Measurements from ENCODE around the gene CDC16. TPM values are rescaled to one million over a fixed set of nuclear protein-coding genes. Genes with fewer than 3 reads are reported as not detected.

The CDC16 gene
- total and polyA plus RNA-seq, 9 of the 15 experiments (the other 6 are each of a cell fraction or from before 2014, with no cell fraction given): 23.2 to 102 (median 51.6) TPM

GRCh38 chr13:114203536-114203935 lies 31.2 kb upstream of the CDC16 start:
- FAIRE-seq: no peak
- CTCF ChIA-PET (ENCODE audit: low intra/inter-chr PET ratio): interaction anchor here (0.6 kb wide), 1 partner anchor 23 kb away, joined by 3 read pairs; no protein-coding TSS in a partner anchor
- no TSS peak for BruUV-seq (replicated peaks)
- in situ Hi-C loops (cut with MboI): no loop called here
- H3K4me1 ChIP-seq (replicated peaks in 1 of 2; ENCODE audit: control insufficient read depth in 2 of 2, insufficient read depth in 2 of 2, low read length in 2 of 2): no peaks in the 10 kb centered on the region; a peak in 1 of 5 replicates
- intact Hi-C loops (cut with micrococcal nuclease): no loop called here
- no peaks in the 10 kb centered on the region for H3K36me3 ChIP-seq (ENCODE audit: control insufficient read depth, insufficient read depth, low read length)
- no peak overlapping the region for H3K27ac ChIP-seq (ENCODE audit: extremely low read depth, low read depth, low read length)
- no peaks in the 10 kb centered on the region for H3K27me3 ChIP-seq (ENCODE audit: control insufficient read depth in 2 of 2, insufficient read depth in 2 of 2, low read length in 2 of 2)
- no peak overlapping the region for H3K9ac ChIP-seq (ENCODE audit: insufficient read depth in 1 of 2, low read depth in 2 of 2, low read length in 2 of 2)
- no peak for DNase-seq (ENCODE audit: extremely low read depth in 1 of 4, low spot score in 3 of 4)
- H3K4me2 ChIP-seq (ENCODE audit: insufficient read depth, low read length): no peak overlapping the region
- H4K20me1 ChIP-seq (replicated peaks; ENCODE audit: control insufficient read depth, insufficient read depth, low read length): no peaks in the 10 kb centered on the region
- 0 out of 4 replicates have a peak, but pooled peaks have one; percentile 14 to 22 for TF ChIP-seq NRF1 (conservative IDR thresholded peaks at IDR 0.05 in 1 of 2, IDR thresholded peaks at IDR 0.05 in 1 of 2)
- no peak for TF ChIP-seq RBM34 (IDR thresholded peaks at IDR 0.05; ENCODE audit: borderline replicate concordance, insufficient read depth, low read length)
- TF ChIP-seq NCOA4 (IDR thresholded peaks at IDR 0.05; ENCODE audit: partially characterized antibody): no peak
- no peaks in the 10 kb centered on the region for H3K9me1 ChIP-seq (ENCODE audit: control insufficient read depth, insufficient read depth, low read length)
- WGBS (ENCODE audit: insufficient coverage, low coverage, missing lambda C conversion rate): 36% methylated on average over 4 of the region's 4 CpGs
- no peaks in the 10 kb centered on the region for H3K79me2 ChIP-seq (ENCODE audit: control insufficient read depth, insufficient read depth, low read length)
- H2AFZ ChIP-seq (ENCODE audit: low read depth, low read length): no peak overlapping the region
- H3K9me3 ChIP-seq (replicated peaks; ENCODE audit: control insufficient read depth, insufficient read depth, low read depth, low read length): no peaks in the 10 kb centered on the region; the same call in 1 of the 2 replicates
- no peak for ATAC-seq
- POLR2A ChIA-PET: no interaction called here
- H3K4me3 ChIP-seq: no peak overlapping the region

- ATAC-seq (no peak), DNase-seq (ENCODE audit: extremely low read depth in 1 of 4, low spot score in 3 of 4) (no peak), FAIRE-seq (no peak)
- Histone ChIP-seq H3K9me1 (ENCODE audit: control insufficient read depth, insufficient read depth, low read length) (no peaks in the 10 kb centered on the region), H3K4me3 (no peak overlapping the region), H3K79me2 (ENCODE audit: control insufficient read depth, insufficient read depth, low read length) (no peaks in the 10 kb centered on the region), H3K36me3 (ENCODE audit: control insufficient read depth, insufficient read depth, low read length) (no peaks in the 10 kb centered on the region), H2AFZ (ENCODE audit: low read depth, low read length) (no peak overlapping the region), H4K20me1 (replicated peaks; ENCODE audit: control insufficient read depth, insufficient read depth, low read length) (no peaks in the 10 kb centered on the region), H3K4me1 (replicated peaks in 1 of 2; ENCODE audit: control insufficient read depth in 2 of 2, insufficient read depth in 2 of 2, low read length in 2 of 2) (no peaks in the 10 kb centered on the region; a peak in 1 of 5 replicates), H3K4me2 (ENCODE audit: insufficient read depth, low read length) (no peak overlapping the region), H3K9me3 (replicated peaks; ENCODE audit: control insufficient read depth, insufficient read depth, low read depth, low read length) (no peaks in the 10 kb centered on the region; the same call in 1 of the 2 replicates), H3K27me3 (ENCODE audit: control insufficient read depth in 2 of 2, insufficient read depth in 2 of 2, low read length in 2 of 2) (no peaks in the 10 kb centered on the region), H3K27ac (ENCODE audit: extremely low read depth, low read depth, low read length) (no peak overlapping the region), H3K9ac (ENCODE audit: insufficient read depth in 1 of 2, low read depth in 2 of 2, low read length in 2 of 2) (no peak overlapping the region)
- CTCF ChIA-PET (ENCODE audit: low intra/inter-chr PET ratio): no interaction called here
- POLR2A ChIA-PET: no interaction called here
- no TSS peak for BruUV-seq (replicated peaks)
- 6% methylated on average over 4 of the region's 4 CpGs for WGBS (ENCODE audit: insufficient coverage, low coverage, missing lambda C conversion rate)
- intact Hi-C loops (cut with micrococcal nuclease): no loop called here
- TF ChIP-seq ZNF444 (CRISPR knock-in tag; IDR thresholded peaks at IDR 0.05): no peak
- TF ChIP-seq JUN (IDR thresholded peaks at IDR 0.05; ENCODE audit: borderline replicate concordance, low read depth, low read length): no peak
- TF ChIP-seq JUN (CRISPR knock-in tag; IDR thresholded peaks at IDR 0.05; ENCODE audit: borderline replicate concordance): no peak
- TF ChIP-seq ZNF232 (CRISPR knock-in tag; IDR thresholded peaks at IDR 0.05): no peak
- TF ChIP-seq XRCC3 (IDR thresholded peaks at IDR 0.05): no peak
- no peak for TF ChIP-seq PML (IDR thresholded peaks at IDR 0.05; ENCODE audit: low read length)
- no peak for TF ChIP-seq DMBX1 (CRISPR knock-in tag; IDR thresholded peaks at IDR 0.05; ENCODE audit: borderline replicate concordance)
- TF ChIP-seq ATF4 (CRISPR knock-in tag; IDR thresholded peaks at IDR 0.05): no peak
- no peak for TF ChIP-seq ATF3 (IDR thresholded peaks at IDR 0.05)
- TF ChIP-seq ATF3 (CRISPR knock-in tag; conservative IDR thresholded peaks at IDR 0.05): no peak
- TF ChIP-seq POLR2AphosphoS2 (IDR thresholded peaks at IDR 0.05; ENCODE audit: low read length): no peak
- in situ Hi-C loops (cut with MboI): no loop called here
Observed at GRCh38 chr13:114204894-114205293, 29.8 kb upstream of the CDC16 start.
